ENCODE measurements around the gene CP.

The CP gene

DNA sequence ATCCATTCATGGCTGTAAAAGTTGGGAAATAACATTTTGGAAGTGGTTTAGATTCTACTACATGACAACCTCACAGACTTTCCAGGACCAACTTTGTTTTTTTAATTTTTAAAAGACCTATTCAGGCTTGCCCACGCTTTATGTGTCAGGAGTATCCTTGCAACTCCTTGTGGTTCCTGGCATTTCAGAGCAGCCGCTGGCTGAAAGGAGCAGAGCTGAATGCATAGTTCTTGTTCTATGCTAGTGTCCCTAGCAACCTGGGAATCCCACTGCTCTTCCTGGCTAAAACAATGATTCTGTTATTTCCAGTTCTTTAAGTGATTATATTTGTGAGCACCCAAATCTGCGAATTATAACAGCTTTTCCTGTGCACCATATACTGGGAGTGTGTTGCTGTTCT is 34.9 kb downstream of the CP start:
- no peak for DNase-seq (ENCODE audit: low read depth in 1 of 2, low spot score in 1 of 2)

DNA sequence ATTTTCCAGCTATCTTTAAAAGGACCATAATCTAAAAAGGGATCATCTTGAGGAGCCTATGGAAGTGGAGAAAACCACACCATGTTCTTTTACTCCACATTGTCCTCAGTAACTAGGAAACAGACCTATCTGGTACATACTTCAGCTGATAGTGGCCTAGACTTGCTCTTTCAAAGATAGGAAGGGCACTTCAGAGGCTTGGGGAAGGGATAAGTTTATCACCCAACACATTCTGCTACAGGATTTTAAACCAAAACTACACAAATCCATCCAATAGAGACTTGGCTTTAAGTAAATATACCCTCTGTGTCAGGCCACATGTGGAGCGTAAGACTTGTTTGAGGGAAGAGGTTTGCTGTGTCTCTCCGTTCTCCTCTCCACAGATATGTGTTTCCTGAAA is 35.4 kb downstream of the CP start:
- DNase-seq (ENCODE audit: low read depth in 1 of 2, low spot score in 1 of 2) = no peak

GRCh38 chr3:149181182-149181581 is 40.4 kb downstream of the CP start:
- DNase-seq (ENCODE audit: low read depth in 1 of 2, low spot score in 1 of 2) = no peak

- DNase-seq (ENCODE audit: low read depth in 1 of 2, low spot score in 1 of 2) = no peak
Measured at GRCh38 chr3:149180057-149180573, 41.5 kb downstream of the CP start.

DNA sequence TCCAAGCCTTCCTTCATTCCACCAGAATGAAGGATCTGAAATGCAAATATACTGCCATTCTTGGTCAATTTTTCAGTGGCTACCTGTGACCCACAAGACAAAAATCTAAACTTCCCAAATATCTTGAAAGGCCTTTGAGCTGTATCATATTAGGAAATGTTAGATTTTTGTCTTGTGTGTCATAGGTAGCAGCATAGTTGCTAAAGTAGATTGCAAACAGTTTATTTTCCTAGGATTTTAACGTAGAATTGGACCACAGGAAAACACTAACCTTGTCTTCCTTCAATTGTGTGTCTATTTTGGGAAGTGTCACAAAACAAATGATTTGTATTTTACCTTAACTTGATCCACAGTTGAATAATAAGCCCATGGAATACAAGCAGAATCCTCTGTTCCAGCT is 42.4 kb downstream of the CP start:
- DNase-seq (ENCODE audit: low read depth in 1 of 2, low spot score in 1 of 2) = no peak

DNA sequence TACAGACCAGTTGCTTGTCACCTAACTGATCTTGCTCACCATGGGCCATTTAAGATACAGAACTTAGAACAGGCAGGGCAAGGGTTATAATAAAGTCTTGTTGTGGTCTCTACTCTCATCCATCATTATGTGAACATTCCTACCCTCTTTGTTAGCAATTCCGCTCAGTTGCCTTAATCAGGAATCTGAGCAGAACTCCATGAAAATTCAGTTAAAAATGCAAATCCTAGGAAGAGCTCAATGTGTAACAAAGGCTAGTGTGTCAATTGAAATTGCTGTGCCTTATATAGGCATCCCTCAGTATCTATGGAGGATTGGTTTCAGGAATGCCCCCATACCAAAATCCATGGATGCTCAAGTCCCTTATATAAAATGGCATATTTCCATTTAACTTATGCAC is 44.5 kb downstream of the CP start:
- no peak for DNase-seq (ENCODE audit: low read depth in 1 of 2, low spot score in 1 of 2)

DNA sequence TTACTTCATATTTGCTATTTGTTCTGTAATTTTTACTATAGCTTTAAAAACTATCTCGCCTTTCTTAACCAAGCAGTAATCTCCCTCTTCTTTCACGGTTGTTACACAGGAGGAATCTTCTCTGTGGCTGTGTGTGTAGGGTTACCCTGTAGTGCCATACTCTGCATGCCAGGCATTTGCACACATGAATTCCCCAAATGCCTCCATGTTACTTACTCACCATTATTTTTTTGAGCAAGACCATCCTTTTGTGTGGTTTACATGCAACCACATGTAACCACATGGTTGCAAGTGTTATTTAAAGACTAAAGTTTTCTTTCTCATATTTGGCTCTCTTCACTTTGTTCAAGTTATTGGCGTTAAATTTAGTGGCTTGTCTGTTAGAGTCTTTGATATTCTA is 46.7 kb downstream of the CP start:
- no peak for DNase-seq (ENCODE audit: low read depth in 1 of 2, low spot score in 1 of 2)

DNA sequence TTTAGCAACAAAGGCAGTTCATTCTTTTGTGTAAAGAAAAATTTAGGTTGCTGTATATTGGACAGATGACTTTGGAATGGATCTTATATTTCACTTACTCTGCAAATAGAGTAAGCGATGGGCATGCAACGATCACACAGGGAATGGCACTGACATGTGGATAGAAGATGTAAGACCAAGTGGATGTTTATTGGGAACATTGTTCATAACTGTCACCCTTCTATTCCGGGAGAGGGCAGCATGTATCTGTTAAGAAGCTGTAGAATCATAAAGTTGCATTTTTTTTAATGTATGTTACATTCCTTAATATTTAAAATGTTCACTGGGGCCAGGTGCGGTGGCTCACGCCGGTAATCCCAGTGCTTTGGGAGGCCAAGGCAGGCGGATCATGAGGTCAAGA is 51.0 kb downstream of the CP start:
- no peak for DNase-seq (ENCODE audit: low read depth in 1 of 2, low spot score in 1 of 2)

DNA sequence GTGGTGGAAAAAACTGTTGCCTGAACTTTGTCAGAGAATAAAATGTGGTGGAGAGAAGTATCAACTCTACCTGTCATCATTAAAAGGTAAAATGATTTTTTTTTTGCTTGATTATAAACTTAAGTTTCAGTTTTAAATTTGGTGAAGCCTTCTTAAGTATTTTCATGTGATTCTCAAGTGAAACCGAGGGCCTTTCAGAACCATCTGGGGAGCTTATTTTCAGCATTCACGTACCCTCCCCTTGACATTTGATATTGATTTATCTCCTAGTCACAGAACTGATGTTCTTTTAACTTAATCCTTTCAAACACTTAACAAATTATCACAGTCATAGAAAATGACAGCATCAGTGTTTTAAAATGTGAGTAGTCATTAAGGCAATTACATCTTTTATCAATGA is 53.7 kb downstream of the CP start:
- DNase-seq (ENCODE audit: low read depth in 1 of 2, low spot score in 1 of 2) = no peak

- no peak for DNase-seq (ENCODE audit: low read depth in 1 of 2, low spot score in 1 of 2)
Measured at GRCh38 chr3:149163066-149163465, 58.6 kb downstream of the CP start.

GRCh38 chr3:149162007-149162406 is 59.6 kb downstream of the CP start:
- no peak for DNase-seq (ENCODE audit: low read depth in 1 of 2, low spot score in 1 of 2)

GRCh38 chr3:149160754-149161300 is 60.8 kb downstream of the CP start:
- DNase-seq (ENCODE audit: low read depth in 1 of 2, low spot score in 1 of 2) = no peak

DNA sequence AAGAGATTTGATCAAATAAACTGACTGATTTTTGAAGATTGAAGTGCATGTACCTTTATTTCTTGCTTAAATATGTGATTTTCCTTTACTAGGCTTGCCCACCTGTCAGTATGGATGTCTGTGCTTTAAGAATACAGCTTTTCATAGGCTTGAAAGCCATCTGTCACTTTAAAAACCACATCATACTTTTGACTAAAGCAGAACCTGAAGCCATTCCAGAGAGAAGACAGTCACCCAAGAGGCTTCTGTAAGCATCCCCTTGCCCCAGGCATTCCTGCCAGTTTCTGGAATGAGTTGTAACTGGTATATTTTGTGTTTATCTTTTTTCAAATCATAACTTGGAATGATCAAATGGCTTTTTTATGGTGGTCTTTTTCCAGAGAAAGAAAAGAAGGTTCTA is 68.2 kb downstream of the CP start:
- DNase-seq (ENCODE audit: low read depth in 1 of 2, low spot score in 1 of 2) = no peak

- no peak for DNase-seq (ENCODE audit: low read depth in 1 of 2, low spot score in 1 of 2)
Measured at GRCh38 chr3:149152420-149152819, 69.2 kb downstream of the CP start.

DNA sequence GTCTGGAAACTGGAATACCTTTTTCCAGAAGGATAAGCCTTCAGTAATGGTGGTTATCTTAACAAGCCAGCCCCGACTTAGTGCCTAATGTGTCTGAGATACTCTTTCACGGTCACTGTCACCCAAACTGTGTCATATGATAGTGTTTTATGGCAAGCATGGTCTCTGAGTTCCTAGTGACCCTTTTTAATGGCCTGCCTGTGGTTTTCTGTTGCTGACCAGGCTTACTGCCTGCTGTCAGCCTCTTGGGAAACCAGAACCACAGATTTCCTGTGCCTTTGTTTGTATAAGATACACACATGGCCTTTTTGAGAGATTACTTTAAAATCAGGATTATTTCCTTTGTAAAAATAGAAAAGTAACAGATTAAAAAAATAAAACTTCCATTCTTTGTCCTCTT is 69.8 kb downstream of the CP start:
- DNase-seq (ENCODE audit: low read depth in 1 of 2, low spot score in 1 of 2) = no peak

DNA sequence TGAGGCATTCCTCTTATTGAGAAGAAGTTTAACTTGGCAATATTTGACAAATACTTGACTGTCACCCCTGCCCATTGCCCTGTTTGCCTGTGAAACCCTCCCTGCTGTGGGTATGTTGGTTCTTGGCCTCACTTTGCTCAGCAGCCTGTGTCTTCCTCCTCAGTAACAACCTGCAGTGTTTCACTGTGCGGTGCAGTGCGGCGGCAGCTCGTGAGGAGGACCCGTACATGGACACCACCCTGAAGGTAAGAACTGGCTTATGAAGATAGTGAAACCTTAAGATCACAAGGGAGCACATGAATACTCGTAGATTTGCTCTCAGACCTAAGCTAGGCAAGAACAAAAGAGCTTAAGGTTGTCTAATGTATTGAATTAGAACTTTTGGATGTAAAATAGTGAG is 71.2 kb downstream of the CP start:
- DNase-seq (ENCODE audit: low read depth in 1 of 2, low spot score in 1 of 2) = no peak

- no peak for DNase-seq (ENCODE audit: low read depth in 1 of 2, low spot score in 1 of 2)
Measured at GRCh38 chr3:149145974-149146373, 75.7 kb downstream of the CP start.

- DNase-seq (ENCODE audit: low read depth in 1 of 2, low spot score in 1 of 2) = no peak
Measured at GRCh38 chr3:149145356-149145755, 76.3 kb downstream of the CP start.

- DNase-seq (ENCODE audit: low read depth in 1 of 2, low spot score in 1 of 2) = no peak
Measured at GRCh38 chr3:149142682-149143081, 78.9 kb downstream of the CP start.

GRCh38 chr3:149134575-149134974 is 87.1 kb downstream of the CP start:
- DNase-seq (ENCODE audit: low read depth in 1 of 2, low spot score in 1 of 2) = no peak

DNA sequence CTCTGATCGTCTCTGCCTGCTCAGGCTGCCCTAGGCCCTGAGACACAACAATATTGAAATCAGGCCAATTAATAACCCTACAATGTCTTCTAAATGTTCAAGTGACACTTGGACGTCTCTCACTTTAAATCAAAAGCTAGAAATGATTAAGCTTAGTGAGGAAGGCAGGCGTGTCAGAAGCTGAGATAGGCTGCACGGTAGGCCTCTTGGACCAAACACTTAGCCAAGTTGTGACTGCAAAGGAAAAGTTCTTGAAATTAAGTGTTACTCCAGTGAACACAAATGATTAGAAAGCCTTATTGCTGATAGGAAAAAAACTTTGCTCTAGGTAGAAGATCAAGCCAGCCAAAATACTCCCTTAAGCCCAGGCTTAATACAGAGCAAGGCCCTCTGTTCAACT is 90.0 kb downstream of the CP start:
- no peak for DNase-seq (ENCODE audit: low read depth in 1 of 2, low spot score in 1 of 2)

DNA sequence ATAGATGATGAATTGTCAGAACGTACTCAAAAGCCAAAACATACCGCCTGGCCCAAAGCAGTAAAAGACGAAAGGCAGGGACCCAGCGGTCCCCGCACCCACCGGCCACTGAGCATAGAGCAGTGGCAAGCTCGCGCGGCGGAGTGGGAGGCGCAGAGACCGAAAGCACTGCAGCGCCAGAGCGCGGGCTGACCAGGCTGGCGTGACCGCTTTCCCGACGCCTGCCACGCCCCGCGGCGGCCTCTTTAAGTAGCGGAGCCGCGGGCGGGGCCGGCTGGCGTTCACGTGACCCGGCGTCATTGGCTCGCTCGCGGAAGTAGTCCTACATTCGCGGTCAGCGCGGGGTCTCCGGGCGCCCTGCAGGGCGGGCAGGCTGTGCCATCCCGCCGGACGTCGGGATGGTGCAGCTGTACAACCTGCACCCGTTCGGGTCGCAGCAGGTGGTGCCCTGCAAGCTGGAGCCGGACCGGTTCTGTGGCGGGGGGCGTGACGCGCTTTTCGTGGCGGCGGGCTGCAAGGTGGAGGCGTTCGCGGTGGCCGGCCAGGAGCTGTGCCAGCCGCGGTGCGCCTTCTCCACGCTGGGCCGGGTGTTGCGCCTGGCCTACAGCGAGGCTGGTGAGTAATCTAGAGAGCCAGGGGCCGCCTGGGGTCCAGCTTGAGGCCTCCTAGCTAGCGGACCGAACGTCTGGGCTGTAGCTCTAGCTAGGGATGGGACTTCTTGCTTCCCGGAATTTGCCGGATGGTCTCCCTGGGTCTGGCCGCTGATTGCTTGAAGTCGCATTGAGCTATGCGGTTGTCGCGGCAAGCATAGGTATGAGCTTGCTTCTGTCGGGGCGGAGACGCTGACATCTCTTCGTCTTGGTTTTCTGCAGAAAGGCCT is 92.1 kb downstream of the CP start, which contains the start of gene HPS3:
TSS of gene HPS3 (plus strand) at position 313 of the 880 bp plus-strand sequence. CDS start at position 399, 86 bp downstream.
- peak; percentile 51 to 59 for DNase-seq (ENCODE audit: low read depth in 1 of 2, low spot score in 1 of 2)

DNA sequence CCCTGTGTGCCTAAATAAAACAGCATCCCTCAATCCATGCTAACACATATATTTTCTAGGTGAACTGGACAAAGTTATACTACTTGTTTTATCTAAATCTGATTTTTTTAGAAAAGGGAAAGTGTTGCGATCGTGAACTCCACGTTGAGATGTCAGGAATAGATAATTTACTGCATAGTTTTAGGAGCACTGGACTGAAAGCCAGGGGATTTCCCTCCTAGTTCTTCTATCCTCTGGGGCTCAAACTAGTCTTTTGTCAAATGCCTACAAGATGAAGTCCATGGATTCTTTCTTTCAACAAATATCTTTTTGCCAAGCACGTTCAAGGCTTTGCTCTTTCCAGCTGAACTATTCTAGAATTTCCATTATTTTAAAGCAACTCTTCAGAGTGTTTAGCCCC is 92.8 kb downstream of the CP start:
- no peak for DNase-seq (ENCODE audit: low read depth in 1 of 2, low spot score in 1 of 2)

All from activated CD4-positive, alpha-beta T cell treated with anti-CD3 and anti-CD28 coated beads, Interleukin-2, amount 50 U/mL, for 24 hours (primary cell).